Esophagus muscularis mucosa (tissue), 4 donors: Measurements from ENCODE around the gene ST7. TPM values are rescaled to one million over a fixed set of nuclear protein-coding genes. Genes with fewer than 3 reads are reported as not detected.

Experiments
- DNase-seq: peaks from one replicate; pipeline ENCODE4 v3.0.0-alpha.2; 2017; ENCODE audit errors: extremely low spot score
- H3K27ac ChIP-seq, 4 donors: fragments of 200-600 bp; sonication (generic); replicated peaks in 1 of 4; 1 replicate in 3 of 4; 2 replicates in 1 of 4; pipeline ENCODE4 v1.5.1; 2016 to 2019; ENCODE audit warnings: mild to moderate bottlenecking in 1 of 4
- H3K27me3 ChIP-seq, 4 donors: fragments of 200-600 bp; sonication (generic); one replicate each; pipeline versions ENCODE4 v1.5.1 to v1.6.0; 2016 to 2019
- H3K36me3 ChIP-seq, 4 donors: fragments of 200-600 bp; sonication (generic); one replicate each; pipeline ENCODE4 v1.5.1; 2016 to 2019
- H3K4me1 ChIP-seq, 4 donors: fragments of 200-600 bp; sonication (generic); one replicate each; pipeline ENCODE4 v1.5.1; 2016 to 2019
- H3K4me3 ChIP-seq, 4 donors: fragments of 200-600 bp; sonication (generic); 1 replicate in 2 of 4; 2 replicates in 2 of 4; pipeline ENCODE4 v1.5.1; 2016 to 2019; ENCODE audit warnings: mild to moderate bottlenecking in 4 of 4, moderate library complexity in 1 of 4
- H3K9me3 ChIP-seq, 4 donors: fragments of 200-600 bp; sonication (generic); 1 replicate in 3 of 4; 2 replicates in 1 of 4; pipeline ENCODE4 v1.5.1; 2016 to 2019
- EP300 ChIP-seq: sonication (generic); formaldehyde crosslinking; IDR thresholded peaks from one replicate; pipeline ENCODE4 v1.6.1; 2017; ENCODE audit warnings: antibody characterized with exemption
- POLR2A ChIP-seq: fragments of 450-650 bp; IDR thresholded peaks from one replicate; pipeline ENCODE4 v1.6.1; 2017; ENCODE audit warnings: antibody characterized with exemption, moderate library complexity, mild to moderate bottlenecking, low read depth
- POLR2AphosphoS5 ChIP-seq, 2 donors: sonication (generic); formaldehyde crosslinking; IDR thresholded peaks; one replicate each; pipeline ENCODE4 v1.6.1; 2017; ENCODE audit warnings: antibody characterized with exemption in 2 of 2
- WGBS: methylation state at CpG from one replicate; pipeline ENCODE4 v1.1.5; 2018; 5-methylcytosine and 5-hydroxymethylcytosine counted together
- intact Hi-C: fragments of 100-400 bp; cut with DNase I; formaldehyde crosslinking; loops from one replicate; pipeline ENCODE4 v1.15.1; 2023
- total RNA-seq, 4 donors: library from RNA; depleted of rRNA; stranded (reverse); fragments of >200 nt; gene quantifications; one replicate each; pipeline versions ENCODE4 v1.1.0 to v1.2.1, GENCODE V29; 2016
- TF ChIP-seq, protein P1 (sequence below), 3 experiments: fragments of 200-600 bp in 2 of 3; fragments of 450-650 bp in 1 of 3; sonication (generic) in 2 of 3; IDR thresholded peaks; one replicate each; pipeline ENCODE4 v1.5.1; 2017 to 2019; ENCODE audit warnings: antibody characterized with exemption in 3 of 3, mild to moderate bottlenecking in 2 of 3, moderate library complexity in 1 of 3

Gene ST7
- total RNA-seq, 4 donors from 2014 or later = 16.9 to 22.0 (median 18.2) TPM

DNA sequence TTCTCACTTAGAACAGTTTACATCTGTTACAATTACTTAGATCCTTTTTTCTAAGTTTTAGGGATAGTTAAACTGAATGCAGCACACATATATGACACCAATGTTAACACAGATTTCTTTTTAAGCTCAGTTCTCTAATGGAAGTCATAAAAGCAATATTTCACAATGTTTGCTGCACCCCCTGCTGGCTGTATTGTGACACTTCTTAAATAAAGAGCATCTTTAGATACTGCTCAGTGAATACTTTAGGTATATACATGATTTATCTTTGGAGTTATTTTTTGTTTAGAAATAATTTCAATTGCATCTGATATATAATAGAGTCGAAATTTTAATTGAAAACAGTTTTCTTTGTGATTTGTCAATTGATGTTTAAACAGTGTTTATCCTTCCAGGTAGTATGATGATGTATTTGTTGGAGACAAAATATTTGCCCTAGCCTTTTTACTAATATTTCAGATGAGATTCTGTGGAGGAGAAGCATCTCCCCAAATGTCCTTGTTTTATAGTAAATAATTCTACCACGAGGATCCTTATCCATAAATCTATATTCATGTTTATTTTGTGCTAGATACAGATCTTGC is 174.4 kb downstream of the ST7 start:
- intact Hi-C loops = loop anchor here (2.0 kb wide), 1 partner anchor 197 kb away; no protein-coding TSS in a partner anchor
- WGBS = 14% methylated on average over 2 of the region's 2 CpGs

DNA sequence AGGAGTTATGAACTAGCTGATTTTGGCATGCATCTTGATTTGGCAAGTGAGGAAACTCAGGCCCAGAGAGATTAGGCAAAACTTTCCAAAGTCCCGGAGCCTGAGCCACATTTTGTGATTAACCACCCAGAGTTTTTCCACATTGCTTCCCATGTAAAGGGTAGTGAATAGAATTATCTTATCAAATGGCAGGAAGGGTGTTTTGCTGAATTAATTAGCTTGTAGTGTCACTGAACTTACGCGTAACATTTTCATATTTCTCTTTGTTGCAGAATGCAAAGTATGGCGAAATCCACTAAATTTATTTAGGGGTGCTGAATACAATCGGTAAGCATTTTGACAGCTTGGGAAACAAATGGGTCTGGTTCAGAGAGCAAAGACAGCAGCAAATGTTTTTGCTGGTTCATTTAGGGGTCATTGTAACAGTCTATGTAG is 176.2 kb downstream of the ST7 start:
- DNase-seq = no peak

More for the DNA sequence above, 174.4 kb downstream of the ST7 start:
- Histone ChIP-seq H3K9me3 (no peaks in the 10 kb centered on the region), H3K27ac (no peak overlapping the region), H3K27me3 (no peaks in the 10 kb centered on the region), H3K36me3 (peaks cover 0 to 8% (median 0%) of the 10 kb centered on the region in 4 donors), H3K4me1 (peaks cover 12 to 25% (median 18%) of the 10 kb centered on the region in 4 donors), H3K4me3 (no peak overlapping the region)
- no peak for DNase-seq
- no peak for TF ChIP-seq POLR2AphosphoS5 (IDR thresholded peaks at IDR 0.05)
- TF ChIP-seq, protein P1, sequence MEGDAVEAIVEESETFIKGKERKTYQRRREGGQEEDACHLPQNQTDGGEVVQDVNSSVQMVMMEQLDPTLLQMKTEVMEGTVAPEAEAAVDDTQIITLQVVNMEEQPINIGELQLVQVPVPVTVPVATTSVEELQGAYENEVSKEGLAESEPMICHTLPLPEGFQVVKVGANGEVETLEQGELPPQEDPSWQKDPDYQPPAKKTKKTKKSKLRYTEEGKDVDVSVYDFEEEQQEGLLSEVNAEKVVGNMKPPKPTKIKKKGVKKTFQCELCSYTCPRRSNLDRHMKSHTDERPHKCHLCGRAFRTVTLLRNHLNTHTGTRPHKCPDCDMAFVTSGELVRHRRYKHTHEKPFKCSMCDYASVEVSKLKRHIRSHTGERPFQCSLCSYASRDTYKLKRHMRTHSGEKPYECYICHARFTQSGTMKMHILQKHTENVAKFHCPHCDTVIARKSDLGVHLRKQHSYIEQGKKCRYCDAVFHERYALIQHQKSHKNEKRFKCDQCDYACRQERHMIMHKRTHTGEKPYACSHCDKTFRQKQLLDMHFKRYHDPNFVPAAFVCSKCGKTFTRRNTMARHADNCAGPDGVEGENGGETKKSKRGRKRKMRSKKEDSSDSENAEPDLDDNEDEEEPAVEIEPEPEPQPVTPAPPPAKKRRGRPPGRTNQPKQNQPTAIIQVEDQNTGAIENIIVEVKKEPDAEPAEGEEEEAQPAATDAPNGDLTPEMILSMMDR (IDR thresholded peaks at IDR 0.05) = peak; percentile 67 to 77 (median 75)

DNA sequence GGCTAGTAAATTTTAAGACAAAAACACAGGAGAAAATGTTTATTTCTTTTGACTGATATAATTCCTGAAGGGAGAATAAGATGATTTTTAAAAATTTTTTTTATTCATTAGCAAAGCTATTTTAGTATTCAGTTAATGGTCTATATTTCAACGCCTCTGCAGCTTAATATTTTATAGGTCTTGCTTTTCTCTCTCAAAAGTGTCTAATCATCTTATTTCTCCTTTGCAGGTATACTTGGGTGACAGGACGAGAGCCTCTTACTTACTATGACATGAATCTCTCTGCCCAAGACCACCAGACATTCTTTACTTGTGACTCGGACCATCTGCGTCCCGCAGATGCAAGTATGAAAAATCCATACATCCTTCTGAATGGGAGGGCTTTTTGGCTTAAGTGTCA is 177.0 kb downstream of the ST7 start:
- Histone ChIP-seq H3K4me3 (no peak overlapping the region), H3K4me1 (peaks cover 0 to 7% (median 2%) of the 10 kb centered on the region in 4 donors), H3K36me3 (peaks cover 0 to 8% (median 0%) of the 10 kb centered on the region in 4 donors), H3K9me3 (no peaks in the 10 kb centered on the region), H3K27me3 (no peaks in the 10 kb centered on the region), H3K27ac (no peak overlapping the region)
- TF ChIP-seq, protein P1 (IDR thresholded peaks at IDR 0.05) = no peak
- TF ChIP-seq EP300 = no peak
- no peak for TF ChIP-seq POLR2AphosphoS5 (IDR thresholded peaks at IDR 0.05)
- TF ChIP-seq POLR2A = no peak
- 98% methylated on average over 5 of the region's 5 CpGs for WGBS
- intact Hi-C loops = no loop called here
- no peak for DNase-seq

More for the DNA sequence above, 176.2 kb downstream of the ST7 start:
- Histone ChIP-seq H3K4me1 (peaks cover 5 to 15% (median 8%) of the 10 kb centered on the region in 4 donors), H3K9me3 (no peaks in the 10 kb centered on the region), H3K4me3 (no peak overlapping the region), H3K36me3 (peaks cover 0 to 8% (median 0%) of the 10 kb centered on the region in 4 donors), H3K27ac (no peak overlapping the region), H3K27me3 (no peaks in the 10 kb centered on the region)
- TF ChIP-seq POLR2AphosphoS5 (IDR thresholded peaks at IDR 0.05) (no peak), EP300 (no peak), POLR2A (no peak)
- TF ChIP-seq, protein P1 (IDR thresholded peaks at IDR 0.05) = no peak
- intact Hi-C loops = no loop called here
- 69% methylated on average over 5 of the region's 5 CpGs for WGBS

DNA sequence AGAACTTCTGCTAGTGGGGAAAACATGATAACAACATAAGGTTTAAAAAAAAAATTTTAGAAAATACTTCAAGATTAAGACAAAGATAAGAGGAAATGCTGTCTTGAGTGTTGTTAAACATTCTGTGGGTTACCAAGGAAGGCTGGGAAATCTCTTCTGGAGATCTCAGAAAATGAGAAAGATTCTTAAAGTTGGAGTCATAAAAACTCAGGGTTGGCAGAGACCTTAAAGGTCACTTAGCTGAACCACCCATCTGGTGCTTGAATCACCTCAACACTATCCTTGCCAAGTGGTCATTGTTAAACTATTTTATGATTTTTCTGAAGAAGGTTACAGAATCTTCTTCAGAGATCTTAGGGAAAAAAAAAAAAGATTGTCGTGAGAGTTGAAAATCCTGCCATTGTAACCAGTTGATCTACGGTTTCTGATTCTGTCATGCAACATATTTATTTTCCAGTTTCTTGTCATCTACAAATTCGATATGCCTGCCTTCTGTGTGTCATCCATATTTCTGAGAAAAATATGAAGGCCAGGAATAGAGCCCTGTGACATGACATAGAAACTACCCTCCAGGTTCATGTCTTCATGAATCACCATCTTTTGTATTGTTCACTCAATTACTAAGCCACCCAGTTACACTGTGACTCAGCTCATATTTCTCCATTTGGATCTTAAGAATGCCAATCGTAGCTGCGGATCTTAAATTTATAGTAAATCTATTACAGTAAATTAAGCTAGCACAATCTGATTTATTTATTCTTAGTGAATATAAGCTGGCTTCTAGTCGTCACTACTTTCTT is 179.2 kb downstream of the ST7 start:
- intact Hi-C loops = no loop called here
- no peak for DNase-seq
- H3K36me3 ChIP-seq = peaks cover 0 to 13% (median 5%) of the 10 kb centered on the region in 4 donors
- TF ChIP-seq POLR2A (no peak), POLR2AphosphoS5 (IDR thresholded peaks at IDR 0.05) (no peak), EP300 (no peak)
- TF ChIP-seq, protein P1 (IDR thresholded peaks at IDR 0.05) = no peak
- peaks cover 0 to 7% (median 0%) of the 10 kb centered on the region in 4 donors for H3K4me1 ChIP-seq
- no peaks in the 10 kb centered on the region for H3K9me3 ChIP-seq
- 77% methylated on average over 6 of the region's 6 CpGs for WGBS
- no peak overlapping the region for H3K27ac ChIP-seq
- H3K4me3 ChIP-seq = no peak overlapping the region
- H3K27me3 ChIP-seq = no peaks in the 10 kb centered on the region
